Liver (tissue), 3 donors: ENCODE results near the gene TNFAIP8.

Experiments
- ATF3 ChIP-seq: IDR thresholded peaks from 2 replicates; pipeline ENCODE4 v1.6.1; 2016; ENCODE audit warnings: antibody characterized with exemption
- CTCF ChIP-seq: fragments of 150-350 bp; IDR thresholded peaks from 2 replicates; pipeline ENCODE4 v1.5.1; 2017; ENCODE audit warnings: improper control_type of control experiment, low read depth, low read length; ENCODE audit not compliant: missing input control
- EGR1 ChIP-seq, 2 donors: IDR thresholded peaks; 2 replicates each; pipeline ENCODE4 v1.6.1; 2016 to 2018; ENCODE audit warnings: antibody characterized with exemption in 2 of 2, low read depth in 2 of 2
- GABPA ChIP-seq, 2 donors: IDR thresholded peaks in 1 of 2; conservative IDR thresholded peaks in 1 of 2; 2 replicates each; pipeline ENCODE4 v1.6.1; 2016; ENCODE audit warnings: antibody characterized with exemption in 2 of 2, mild to moderate bottlenecking in 1 of 2, moderate library complexity in 1 of 2
- HNF4G ChIP-seq: IDR thresholded peaks from 2 replicates; pipeline ENCODE4 v1.6.1; 2016; ENCODE audit warnings: antibody characterized with exemption
- JUND ChIP-seq, 2 donors: IDR thresholded peaks; 2 replicates each; pipeline ENCODE4 v1.6.1; 2016; ENCODE audit warnings: antibody characterized with exemption in 2 of 2
- NR2F2 ChIP-seq: IDR thresholded peaks from 2 replicates; pipeline ENCODE4 v1.6.1; 2016; ENCODE audit warnings: antibody characterized with exemption
- RAD21 ChIP-seq, 2 donors: IDR thresholded peaks; 2 replicates each; pipeline ENCODE4 v1.6.1; 2016; ENCODE audit warnings: antibody characterized with exemption in 2 of 2, mild to moderate bottlenecking in 2 of 2
- RXRA ChIP-seq, 2 donors: IDR thresholded peaks; 2 replicates each; pipeline ENCODE4 v1.6.1; 2017 to 2018; ENCODE audit warnings: antibody characterized with exemption in 2 of 2, mild to moderate bottlenecking in 1 of 2
- SP1 ChIP-seq: IDR thresholded peaks from 2 replicates; pipeline ENCODE4 v1.6.1; 2018; ENCODE audit warnings: antibody characterized with exemption, mild to moderate bottlenecking
- YY1 ChIP-seq: IDR thresholded peaks from 2 replicates; pipeline ENCODE4 v1.6.1; 2016; ENCODE audit warnings: antibody characterized with exemption, mild to moderate bottlenecking
- TF ChIP-seq, protein P1 (sequence below): IDR thresholded peaks from 2 replicates; pipeline ENCODE4 v1.6.1; 2016; ENCODE audit warnings: antibody characterized with exemption
- TF ChIP-seq, protein P2 (sequence below): IDR thresholded peaks from 2 replicates; pipeline ENCODE4 v1.6.1; 2016; ENCODE audit warnings: antibody characterized with exemption, mild to moderate bottlenecking
- TF ChIP-seq, protein P3 (sequence below): IDR thresholded peaks from 2 replicates; pipeline ENCODE4 v1.6.1; 2016; ENCODE audit warnings: antibody characterized with exemption
- donor health status: healthy.
- donor health status: healthy.

DNA sequence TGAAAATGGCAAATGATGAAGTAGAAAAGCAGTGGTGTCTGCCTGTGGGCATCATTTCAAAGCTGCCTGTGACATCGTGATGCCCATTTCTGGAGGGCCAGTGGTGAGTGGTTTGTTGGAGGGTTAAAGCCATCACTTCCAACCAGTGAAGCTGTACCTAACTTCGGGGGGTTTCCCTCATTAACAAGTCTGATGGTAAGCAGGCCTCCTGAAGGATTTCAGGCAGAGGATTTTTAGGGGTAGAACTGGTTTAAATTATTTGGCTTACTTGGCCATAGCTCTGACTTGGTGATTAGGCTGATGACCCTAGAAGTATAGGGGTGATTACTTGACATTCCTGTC is 10.7 kb downstream of the TNFAIP8 start:
- no peak for TF ChIP-seq HNF4G
- TF ChIP-seq CTCF, result no peak
- TF ChIP-seq GABPA (IDR thresholded peaks at IDR 0.05 in 1 of 2, conservative IDR thresholded peaks at IDR 0.05 in 1 of 2), result no peak
- TF ChIP-seq ATF3, result no peak
- TF ChIP-seq RAD21 (IDR thresholded peaks at IDR 0.05), result no peak
- TF ChIP-seq, protein P1, sequence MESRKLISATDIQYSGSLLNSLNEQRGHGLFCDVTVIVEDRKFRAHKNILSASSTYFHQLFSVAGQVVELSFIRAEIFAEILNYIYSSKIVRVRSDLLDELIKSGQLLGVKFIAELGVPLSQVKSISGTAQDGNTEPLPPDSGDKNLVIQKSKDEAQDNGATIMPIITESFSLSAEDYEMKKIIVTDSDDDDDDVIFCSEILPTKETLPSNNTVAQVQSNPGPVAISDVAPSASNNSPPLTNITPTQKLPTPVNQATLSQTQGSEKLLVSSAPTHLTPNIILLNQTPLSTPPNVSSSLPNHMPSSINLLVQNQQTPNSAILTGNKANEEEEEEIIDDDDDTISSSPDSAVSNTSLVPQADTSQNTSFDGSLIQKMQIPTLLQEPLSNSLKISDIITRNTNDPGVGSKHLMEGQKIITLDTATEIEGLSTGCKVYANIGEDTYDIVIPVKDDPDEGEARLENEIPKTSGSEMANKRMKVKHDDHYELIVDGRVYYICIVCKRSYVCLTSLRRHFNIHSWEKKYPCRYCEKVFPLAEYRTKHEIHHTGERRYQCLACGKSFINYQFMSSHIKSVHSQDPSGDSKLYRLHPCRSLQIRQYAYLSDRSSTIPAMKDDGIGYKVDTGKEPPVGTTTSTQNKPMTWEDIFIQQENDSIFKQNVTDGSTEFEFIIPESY, result no peak
- TF ChIP-seq, protein P2, sequence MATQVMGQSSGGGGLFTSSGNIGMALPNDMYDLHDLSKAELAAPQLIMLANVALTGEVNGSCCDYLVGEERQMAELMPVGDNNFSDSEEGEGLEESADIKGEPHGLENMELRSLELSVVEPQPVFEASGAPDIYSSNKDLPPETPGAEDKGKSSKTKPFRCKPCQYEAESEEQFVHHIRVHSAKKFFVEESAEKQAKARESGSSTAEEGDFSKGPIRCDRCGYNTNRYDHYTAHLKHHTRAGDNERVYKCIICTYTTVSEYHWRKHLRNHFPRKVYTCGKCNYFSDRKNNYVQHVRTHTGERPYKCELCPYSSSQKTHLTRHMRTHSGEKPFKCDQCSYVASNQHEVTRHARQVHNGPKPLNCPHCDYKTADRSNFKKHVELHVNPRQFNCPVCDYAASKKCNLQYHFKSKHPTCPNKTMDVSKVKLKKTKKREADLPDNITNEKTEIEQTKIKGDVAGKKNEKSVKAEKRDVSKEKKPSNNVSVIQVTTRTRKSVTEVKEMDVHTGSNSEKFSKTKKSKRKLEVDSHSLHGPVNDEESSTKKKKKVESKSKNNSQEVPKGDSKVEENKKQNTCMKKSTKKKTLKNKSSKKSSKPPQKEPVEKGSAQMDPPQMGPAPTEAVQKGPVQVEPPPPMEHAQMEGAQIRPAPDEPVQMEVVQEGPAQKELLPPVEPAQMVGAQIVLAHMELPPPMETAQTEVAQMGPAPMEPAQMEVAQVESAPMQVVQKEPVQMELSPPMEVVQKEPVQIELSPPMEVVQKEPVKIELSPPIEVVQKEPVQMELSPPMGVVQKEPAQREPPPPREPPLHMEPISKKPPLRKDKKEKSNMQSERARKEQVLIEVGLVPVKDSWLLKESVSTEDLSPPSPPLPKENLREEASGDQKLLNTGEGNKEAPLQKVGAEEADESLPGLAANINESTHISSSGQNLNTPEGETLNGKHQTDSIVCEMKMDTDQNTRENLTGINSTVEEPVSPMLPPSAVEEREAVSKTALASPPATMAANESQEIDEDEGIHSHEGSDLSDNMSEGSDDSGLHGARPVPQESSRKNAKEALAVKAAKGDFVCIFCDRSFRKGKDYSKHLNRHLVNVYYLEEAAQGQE, result no peak
- TF ChIP-seq, protein P3, sequence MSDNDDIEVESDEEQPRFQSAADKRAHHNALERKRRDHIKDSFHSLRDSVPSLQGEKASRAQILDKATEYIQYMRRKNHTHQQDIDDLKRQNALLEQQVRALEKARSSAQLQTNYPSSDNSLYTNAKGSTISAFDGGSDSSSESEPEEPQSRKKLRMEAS, result no peak
- TF ChIP-seq RXRA (IDR thresholded peaks at IDR 0.05), result no peak
- TF ChIP-seq YY1, result no peak
- no peak for TF ChIP-seq NR2F2
- TF ChIP-seq EGR1 (IDR thresholded peaks at IDR 0.05; ENCODE audit: low read depth in 2 of 2), result no peak
- no peak for TF ChIP-seq SP1
- TF ChIP-seq JUND (IDR thresholded peaks at IDR 0.05), result no peak
